Transverse colon (tissue), 4 donors: ENCODE results near the gene OLFML2B. TPM values are rescaled to one million over a fixed set of nuclear protein-coding genes. Genes with fewer than 3 reads are reported as not detected.

ENCODE experiments used
- DNase-seq: peaks from one replicate; pipeline ENCODE4 v3.0.0-alpha.2; 2019
- H3K27ac ChIP-seq, 4 donors: fragments of 200-600 bp; sonication (generic); 2 replicates each; pipeline ENCODE4 v1.5.1; 2016 to 2018; ENCODE audit warnings: inconsistent platforms in 4 of 4
- H3K27me3 ChIP-seq: fragments of 200-600 bp; sonication (generic); 2 replicates; pipeline ENCODE4 v1.5.1; 2017; ENCODE audit warnings: inconsistent platforms
- H3K36me3 ChIP-seq, 4 donors: fragments of 200-600 bp; sonication (generic); 2 replicates each; pipeline ENCODE4 v1.5.1; 2017 to 2019; ENCODE audit warnings: inconsistent platforms in 4 of 4
- H3K4me1 ChIP-seq, 4 donors: fragments of 200-600 bp; sonication (generic); 2 replicates each; pipeline ENCODE4 v1.5.1; 2017 to 2020; ENCODE audit warnings: inconsistent platforms in 4 of 4
- H3K4me3 ChIP-seq, 4 donors: fragments of 200-600 bp; sonication (generic); 1 replicate in 1 of 4; 2 replicates in 3 of 4; pipeline versions ENCODE4 v1.5.1 to v1.6.1; 2017 to 2019; ENCODE audit warnings: inconsistent platforms in 4 of 4
- H3K9me3 ChIP-seq, 2 donors: fragments of 200-600 bp; sonication (generic); 2 replicates each; pipeline ENCODE4 v1.5.1; 2017 to 2019; ENCODE audit warnings: inconsistent platforms in 2 of 2
- EP300 ChIP-seq: sonication (generic); formaldehyde crosslinking; IDR thresholded peaks from one replicate; pipeline ENCODE4 v1.6.1; 2017; ENCODE audit warnings: antibody characterized with exemption, low read depth
- POLR2A ChIP-seq: fragments of 450-650 bp; IDR thresholded peaks from one replicate; pipeline ENCODE4 v1.6.1; 2016; ENCODE audit warnings: antibody characterized with exemption, mild to moderate bottlenecking, moderate library complexity
- POLR2AphosphoS5 ChIP-seq, 3 donors: sonication (generic); formaldehyde crosslinking; IDR thresholded peaks; one replicate each; pipeline ENCODE4 v1.6.1; 2016; ENCODE audit warnings: antibody characterized with exemption in 3 of 3
- WGBS, 2 donors: methylation state at CpG; one replicate each; pipeline ENCODE4 v1.1.5; 2018; ENCODE audit warnings: low coverage in 1 of 2; 5-methylcytosine and 5-hydroxymethylcytosine counted together
- in situ Hi-C, 4 donors: fragments of 200-750 bp; cut with MboI; loops; one replicate each; pipeline versions ENCODE4 v1.15.0 to v1.15.1; 2017; ENCODE audit warnings: low sequenced_read_pairs in 3 of 4, low pct_ligation_motif_present in 1 of 4, low pct_unique_long_range_greater_than_20kb in 1 of 4
- intact Hi-C: fragments of 100-400 bp; cut with DNase I; formaldehyde crosslinking; loops from one replicate; pipeline ENCODE4 v1.15.1; 2023; ENCODE audit warnings: low total_unique reads
- total RNA-seq, 4 donors: library from RNA; depleted of rRNA; stranded (reverse); fragments of >200 nt; gene quantifications; one replicate each; pipeline ENCODE4 v1.1.0, GENCODE V29; 2016
- TF ChIP-seq, protein P1 (sequence below), 5 experiments: fragments of 200-600 bp in 3 of 5; fragments of 450-650 bp in 2 of 5; sonication (generic) in 3 of 5; IDR thresholded peaks; 1 replicate in 2 of 5; 2 replicates in 3 of 5; pipeline ENCODE4 v1.5.1; 2016 to 2017; ENCODE audit warnings: antibody characterized with exemption in 5 of 5, inconsistent platforms in 3 of 5, mild to moderate bottlenecking in 2 of 5, moderate library complexity in 1 of 5

The OLFML2B gene
- total RNA-seq, 4 donors from 2014 or later: 1.6 to 5.2 (median 3.7) TPM

DNA sequence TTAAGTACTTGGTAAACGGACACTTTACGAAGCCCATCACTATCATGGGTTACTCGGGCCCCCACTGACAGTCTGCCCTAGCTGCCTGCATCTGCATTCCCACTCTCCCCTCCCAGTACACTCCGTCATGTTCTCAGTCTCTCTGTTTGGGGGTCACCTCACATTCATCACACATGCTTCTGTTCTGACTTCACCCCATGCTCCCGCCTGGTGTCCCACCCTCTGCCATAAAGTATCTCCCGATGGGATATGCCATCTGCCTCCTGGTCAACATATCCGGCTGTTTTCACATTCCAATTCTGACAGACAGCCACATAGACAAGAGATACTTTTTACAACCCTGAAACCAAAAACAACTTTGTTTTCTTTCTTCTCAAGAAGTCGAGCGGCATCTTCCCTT lies 1.0 kb downstream of the OLFML2B start:
- no peaks in the 10 kb centered on the region for H3K36me3 ChIP-seq
- intact Hi-C loops: loop anchor here (10.0 kb wide), 1 partner anchor 138 kb away; no protein-coding TSS in a partner anchor
- H3K4me3 ChIP-seq: peak overlapping the region in 2 of 4 donors; percentile 55 to 64
- DNase-seq: no peak
- 64 to 79% methylated on average over 5 to 9 of the region's 9 CpGs for WGBS, 2 donors
- peak overlapping the region; percentile 24 to 84 (median 68) for H3K27ac ChIP-seq
- no peaks in the 10 kb centered on the region for H3K9me3 ChIP-seq
- in situ Hi-C loops: loop anchor here in 1 of 4 donors (10.0 kb wide), 1 partner anchor 228 kb away; no protein-coding TSS in a partner anchor
- peaks cover 3 to 20% (median 14%) of the 10 kb centered on the region in 4 donors for H3K4me1 ChIP-seq
- H3K27me3 ChIP-seq: peaks cover 12% of the 10 kb centered on the region
- TF ChIP-seq POLR2AphosphoS5 (IDR thresholded peaks at IDR 0.05): no peak
- TF ChIP-seq, protein P1, sequence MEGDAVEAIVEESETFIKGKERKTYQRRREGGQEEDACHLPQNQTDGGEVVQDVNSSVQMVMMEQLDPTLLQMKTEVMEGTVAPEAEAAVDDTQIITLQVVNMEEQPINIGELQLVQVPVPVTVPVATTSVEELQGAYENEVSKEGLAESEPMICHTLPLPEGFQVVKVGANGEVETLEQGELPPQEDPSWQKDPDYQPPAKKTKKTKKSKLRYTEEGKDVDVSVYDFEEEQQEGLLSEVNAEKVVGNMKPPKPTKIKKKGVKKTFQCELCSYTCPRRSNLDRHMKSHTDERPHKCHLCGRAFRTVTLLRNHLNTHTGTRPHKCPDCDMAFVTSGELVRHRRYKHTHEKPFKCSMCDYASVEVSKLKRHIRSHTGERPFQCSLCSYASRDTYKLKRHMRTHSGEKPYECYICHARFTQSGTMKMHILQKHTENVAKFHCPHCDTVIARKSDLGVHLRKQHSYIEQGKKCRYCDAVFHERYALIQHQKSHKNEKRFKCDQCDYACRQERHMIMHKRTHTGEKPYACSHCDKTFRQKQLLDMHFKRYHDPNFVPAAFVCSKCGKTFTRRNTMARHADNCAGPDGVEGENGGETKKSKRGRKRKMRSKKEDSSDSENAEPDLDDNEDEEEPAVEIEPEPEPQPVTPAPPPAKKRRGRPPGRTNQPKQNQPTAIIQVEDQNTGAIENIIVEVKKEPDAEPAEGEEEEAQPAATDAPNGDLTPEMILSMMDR (IDR thresholded peaks at IDR 0.05): no peak
- no peak for TF ChIP-seq EP300
- no peak for TF ChIP-seq POLR2A

DNA sequence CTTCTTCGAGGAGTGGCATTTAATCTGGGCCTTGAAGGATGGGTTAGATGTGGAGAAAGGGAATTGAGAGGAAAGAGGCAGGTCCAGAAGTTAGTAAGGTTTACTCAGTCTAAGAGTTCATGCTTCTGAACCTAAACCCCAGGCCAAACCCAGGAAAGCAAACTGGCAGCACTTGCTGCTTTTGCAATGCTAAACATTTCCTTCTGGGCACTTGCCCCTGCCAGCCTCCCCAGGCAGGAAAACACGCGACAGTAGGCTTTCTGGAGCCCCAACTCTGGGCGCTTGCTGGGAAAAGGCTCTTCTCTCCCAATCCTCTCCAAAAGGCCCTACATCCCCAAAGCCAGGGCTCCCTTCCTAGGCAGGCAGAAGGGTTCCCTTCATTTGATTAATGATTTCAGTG lies 2.5 kb downstream of the OLFML2B start:
- H3K27ac ChIP-seq: peak overlapping the region; percentile 18 to 84 (median 68)
- H3K36me3 ChIP-seq: no peaks in the 10 kb centered on the region
- DNase-seq: no peak
- peak overlapping the region in 1 of 4 donors; percentile 4 for H3K4me3 ChIP-seq
- intact Hi-C loops: loop anchor here (10.0 kb wide), 1 partner anchor 136 kb away; no protein-coding TSS in a partner anchor
- WGBS, 2 donors: 67 to 100% methylated on average over 1 to 4 of the region's 4 CpGs
- H3K27me3 ChIP-seq: peaks cover 13% of the 10 kb centered on the region
- peaks cover 3 to 20% (median 14%) of the 10 kb centered on the region in 4 donors for H3K4me1 ChIP-seq
- in situ Hi-C loops: loop anchor here in 1 of 4 donors (10.0 kb wide), 1 partner anchor 226 kb away; no protein-coding TSS in a partner anchor
- H3K9me3 ChIP-seq: no peaks in the 10 kb centered on the region
- TF ChIP-seq POLR2A (no peak), POLR2AphosphoS5 (IDR thresholded peaks at IDR 0.05) (no peak)
- TF ChIP-seq, protein P1 (IDR thresholded peaks at IDR 0.05): no peak

DNA sequence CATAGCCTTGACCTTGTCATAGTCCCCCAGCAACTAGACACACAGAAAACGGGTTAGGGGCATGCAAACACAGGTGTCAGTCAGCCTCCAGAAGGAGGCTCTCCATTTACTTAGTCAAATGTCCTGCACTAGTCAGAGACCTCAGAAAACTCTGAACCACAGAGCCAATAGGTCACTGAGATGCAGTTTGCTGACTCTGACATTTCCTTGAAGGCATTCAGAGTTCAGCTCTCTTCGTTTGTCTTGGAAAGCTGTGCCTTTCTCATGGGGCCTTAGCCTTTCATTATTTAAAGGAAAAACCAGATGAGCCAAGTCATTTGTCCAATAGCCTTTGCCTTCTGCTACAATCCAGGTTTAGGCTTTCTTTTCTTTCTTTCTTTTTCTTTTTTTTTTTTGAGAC lies 3.5 kb downstream of the OLFML2B start:
- DNase-seq: no peak

DNA sequence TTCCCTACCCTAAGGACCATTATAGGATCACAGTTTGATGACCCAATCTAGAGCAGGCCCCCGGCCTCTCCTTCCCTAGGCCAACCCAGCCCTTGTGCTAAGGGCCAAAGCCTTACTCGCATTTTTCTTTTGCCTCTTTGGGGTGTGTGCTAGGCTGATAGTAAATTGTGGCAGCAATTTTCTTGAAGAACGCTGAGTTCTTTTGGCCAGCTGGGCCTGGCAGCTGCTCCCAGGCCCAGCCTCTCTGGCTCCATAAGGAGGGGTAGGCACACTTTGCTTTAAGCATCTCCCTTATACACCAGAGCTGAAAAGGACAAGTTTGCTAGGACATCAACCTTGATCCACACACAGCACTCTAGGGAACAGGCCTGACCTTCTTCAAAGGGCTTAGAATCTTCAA lies 4.2 kb downstream of the OLFML2B start:
- no peak overlapping the region for H3K27ac ChIP-seq
- in situ Hi-C loops: no loop called here
- intact Hi-C loops: loop anchor here (10.0 kb wide), 1 partner anchor 675 kb away; no protein-coding TSS in a partner anchor
- no peak for DNase-seq
- H3K4me1 ChIP-seq: peaks cover 3 to 17% (median 12%) of the 10 kb centered on the region in 4 donors
- peaks cover 13% of the 10 kb centered on the region for H3K27me3 ChIP-seq
- TF ChIP-seq EP300: no peak
- no peak for TF ChIP-seq POLR2A
- TF ChIP-seq, protein P1 (IDR thresholded peaks at IDR 0.05): no peak
- H3K36me3 ChIP-seq: no peaks in the 10 kb centered on the region
- no peak overlapping the region for H3K4me3 ChIP-seq
- 73% methylated on average over 3 of the region's 3 CpGs; no CpG with 5 or more reads in 1 of the 2 donors for WGBS, 2 donors
- no peaks in the 10 kb centered on the region for H3K9me3 ChIP-seq

More for the DNA sequence above, 3.5 kb downstream of the OLFML2B start:
- Histone ChIP-seq H3K9me3 (no peaks in the 10 kb centered on the region), H3K4me1 (peaks cover 3 to 20% (median 14%) of the 10 kb centered on the region in 4 donors), H3K36me3 (no peaks in the 10 kb centered on the region), H3K27ac (no peak overlapping the region), H3K27me3 (peaks cover 13% of the 10 kb centered on the region), H3K4me3 (no peak overlapping the region)
- WGBS, 2 donors: 72% methylated on average over 2 of the region's 2 CpGs; no CpG with 5 or more reads in 1 of the 2 donors
- intact Hi-C loops (loop anchor here (10.0 kb wide), 1 partner anchor 135 kb away; no protein-coding TSS in a partner anchor), in situ Hi-C loops (loop anchor here in 1 of 4 donors (10.0 kb wide), 1 partner anchor 225 kb away; no protein-coding TSS in a partner anchor)
- TF ChIP-seq, protein P1 (IDR thresholded peaks at IDR 0.05): no peak
- no peak for TF ChIP-seq EP300
- no peak for TF ChIP-seq POLR2A
- TF ChIP-seq POLR2AphosphoS5 (IDR thresholded peaks at IDR 0.05): no peak
